Peyer's patch (tissue), 4 donors: ENCODE measurements around the gene UGT1A8. TPM values are rescaled to one million over a fixed set of nuclear protein-coding genes. Genes with fewer than 3 reads are reported as not detected.
"Not testable (repeated sequence)": the region's sequence is repeated elsewhere in the genome, so short reads cannot be mapped to it uniquely, and the experiment has no call there.

Source experiments
- DNase-seq, 3 donors: peaks; one replicate each; pipeline ENCODE4 v3.0.0-alpha.2; 2017 to 2019
- H3K27ac ChIP-seq, 4 donors: fragments of 200-600 bp; sonication (generic); one replicate each; pipeline ENCODE4 v1.5.1; 2016 to 2019
- H3K27me3 ChIP-seq, 2 donors: fragments of 200-600 bp; sonication (generic); one replicate each; pipeline ENCODE4 v1.5.1; 2019
- H3K36me3 ChIP-seq, 3 donors: fragments of 200-600 bp; sonication (generic); one replicate each; pipeline ENCODE4 v1.5.1; 2016 to 2019
- H3K4me1 ChIP-seq, 4 donors: fragments of 200-600 bp; sonication (generic); one replicate each; pipeline ENCODE4 v1.5.1; 2016 to 2019
- H3K4me3 ChIP-seq, 4 donors: fragments of 200-600 bp; sonication (generic); 1 replicate in 3 of 4; 2 replicates in 1 of 4; pipeline ENCODE4 v1.5.1; 2016 to 2019; ENCODE audit warnings: mild to moderate bottlenecking in 1 of 4
- H3K9me3 ChIP-seq, 4 donors: fragments of 200-600 bp; sonication (generic); one replicate each; pipeline ENCODE4 v1.5.1; 2016 to 2019; ENCODE audit warnings: mild to moderate bottlenecking in 1 of 4
- CTCF ChIP-seq, 6 experiments: fragments of 450-650 bp in 4 of 6; fragments of 200-600 bp in 2 of 6; sonication (generic) in 1 of 6; IDR thresholded peaks; one replicate each; pipeline ENCODE4 v1.5.1; 2017 to 2019; ENCODE audit warnings: antibody characterized with exemption in 6 of 6, mild to moderate bottlenecking in 3 of 6, moderate library complexity in 1 of 6
- POLR2A ChIP-seq, 2 donors: fragments of 450-650 bp; IDR thresholded peaks; one replicate each; pipeline ENCODE4 v1.5.1; 2017; ENCODE audit warnings: antibody characterized with exemption in 2 of 2, mild to moderate bottlenecking in 2 of 2, moderate library complexity in 2 of 2
- total RNA-seq, 4 donors: library from RNA; depleted of rRNA; stranded (reverse); fragments of >200 nt; gene quantifications; one replicate each; pipeline ENCODE4 v1.1.0, GENCODE V29; 2016

Gene UGT1A8
- total RNA-seq, 4 donors from 2014 or later, result 2.5 to 19.6 (median 10.5) TPM

- no peaks in the 10 kb centered on the region for H3K9me3 ChIP-seq
- no peak overlapping the region for H3K27ac ChIP-seq
- H3K27me3 ChIP-seq, result no peaks in the 10 kb centered on the region
- H3K4me1 ChIP-seq, result no peaks in the 10 kb centered on the region
- DNase-seq, result no peak
- H3K4me3 ChIP-seq, result no peak overlapping the region
- TF ChIP-seq CTCF (IDR thresholded peaks at IDR 0.05), result no peak
- no peaks in the 10 kb centered on the region for H3K36me3 ChIP-seq
These were observed 29.0 kb upstream of the UGT1A8 start for GRCh38 chr2:233588400-233588799.

- not testable (repeated sequence) for H3K9me3 ChIP-seq, H3K27me3 ChIP-seq, H3K36me3 ChIP-seq, DNase-seq, H3K4me1 ChIP-seq, H3K4me3 ChIP-seq, H3K27ac ChIP-seq
These were observed 24.7 kb upstream of the UGT1A8 start for GRCh38 chr2:233592706-233593105.

- no peaks in the 10 kb centered on the region for H3K9me3 ChIP-seq
- no peaks in the 10 kb centered on the region for H3K36me3 ChIP-seq
- TF ChIP-seq POLR2A (IDR thresholded peaks at IDR 0.05), result no peak
- no peak for TF ChIP-seq CTCF (IDR thresholded peaks at IDR 0.05)
- H3K27me3 ChIP-seq, result no peaks in the 10 kb centered on the region
- H3K4me3 ChIP-seq, result no peak overlapping the region
- DNase-seq, result no peak
- H3K4me1 ChIP-seq, result no peaks in the 10 kb centered on the region
- no peak overlapping the region for H3K27ac ChIP-seq
These were observed 24.2 kb upstream of the UGT1A8 start for GRCh38 chr2:233593201-233593600.

- no peak overlapping the region for H3K4me3 ChIP-seq
- H3K4me1 ChIP-seq, result no peaks in the 10 kb centered on the region
- TF ChIP-seq CTCF (IDR thresholded peaks at IDR 0.05) (no peak), POLR2A (IDR thresholded peaks at IDR 0.05) (no peak)
- H3K27ac ChIP-seq, result no peak overlapping the region
- H3K36me3 ChIP-seq, result no peaks in the 10 kb centered on the region
- no peaks in the 10 kb centered on the region for H3K27me3 ChIP-seq
- no peak for DNase-seq
- no peaks in the 10 kb centered on the region for H3K9me3 ChIP-seq
These were observed 19.9 kb upstream of the UGT1A8 start for GRCh38 chr2:233597522-233597921.

- Histone ChIP-seq H3K9me3 (no peaks in the 10 kb centered on the region), H3K4me3 (no peak overlapping the region), H3K27ac (no peak overlapping the region), H3K27me3 (no peaks in the 10 kb centered on the region), H3K4me1 (no peaks in the 10 kb centered on the region), H3K36me3 (no peaks in the 10 kb centered on the region)
- TF ChIP-seq CTCF (IDR thresholded peaks at IDR 0.05) (no peak), POLR2A (IDR thresholded peaks at IDR 0.05) (no peak)
- no peak for DNase-seq
These were observed 18.5 kb upstream of the UGT1A8 start for GRCh38 chr2:233598952-233599351.

- H3K27me3 ChIP-seq, result no peaks in the 10 kb centered on the region
- no peak for TF ChIP-seq CTCF (IDR thresholded peaks at IDR 0.05)
- TF ChIP-seq POLR2A (IDR thresholded peaks at IDR 0.05), result no peak
- DNase-seq, result no peak
- no peak overlapping the region for H3K27ac ChIP-seq
- H3K4me3 ChIP-seq, result no peak overlapping the region
- no peaks in the 10 kb centered on the region for H3K36me3 ChIP-seq
- no peaks in the 10 kb centered on the region for H3K9me3 ChIP-seq
- no peaks in the 10 kb centered on the region for H3K4me1 ChIP-seq
These were observed 17.0 kb upstream of the UGT1A8 start for GRCh38 chr2:233600386-233600785.
